B cell (primary cell): ENCODE data around the gene TOMM7.
"Not testable (repeated sequence)": the region's sequence is repeated elsewhere in the genome, so short reads cannot be mapped to it uniquely, and the experiment has no call there.

Experiments used
- CTCF ChIP-seq: fragments of 200-600 bp; IDR thresholded peaks from one replicate; pipeline ENCODE4 v1.8.0; 2022; ENCODE audit warnings: antibody characterized with exemption, mild to moderate bottlenecking
- EZH2 ChIP-seq: IDR thresholded peaks from 2 replicates; pipeline ENCODE4 v1.6.1; 2012; ENCODE audit warnings: borderline replicate concordance, low read depth, mild to moderate bottlenecking, moderate library complexity, low read length; ENCODE audit not compliant: insufficient read depth, poor library complexity, severe bottlenecking

GRCh38 chr7:22836506-22836905 is 13.9 kb upstream of the TOMM7 start:
- not testable (repeated sequence) for TF ChIP-seq CTCF, EZH2
